WTC11 (cell line): ENCODE data around the gene CABLES1.

Source experiments
- CBFB ChIP-seq: sonication (generic); formaldehyde crosslinking; IDR thresholded peaks from 2 replicates; pipeline ENCODE4 v1.8.1; 2022; ENCODE audit warnings: mild to moderate bottlenecking, low read depth, missing genetic modification reagents
- ESRRA ChIP-seq: sonication (generic); formaldehyde crosslinking; IDR thresholded peaks from 2 replicates; pipeline ENCODE4 v1.8.1; 2022; ENCODE audit warnings: mild to moderate bottlenecking, missing genetic modification reagents, borderline replicate concordance
- SMAD4 ChIP-seq: sonication (generic); formaldehyde crosslinking; IDR thresholded peaks from 2 replicates; pipeline ENCODE4 v1.8.0; 2022; ENCODE audit warnings: mild to moderate bottlenecking, missing genetic modification reagents
- TF ChIP-seq, protein P1 (sequence below): sonication (generic); formaldehyde crosslinking; IDR thresholded peaks from 2 replicates; pipeline ENCODE4 v1.8.1; 2022; ENCODE audit warnings: mild to moderate bottlenecking, missing genetic modification reagents, moderate library complexity, borderline replicate concordance
- TF ChIP-seq, protein P2 (sequence below): fragments of 200-600 bp; IDR thresholded peaks from 2 replicates; pipeline ENCODE4 v1.8.0; 2022; ENCODE audit warnings: antibody characterized with exemption

DNA sequence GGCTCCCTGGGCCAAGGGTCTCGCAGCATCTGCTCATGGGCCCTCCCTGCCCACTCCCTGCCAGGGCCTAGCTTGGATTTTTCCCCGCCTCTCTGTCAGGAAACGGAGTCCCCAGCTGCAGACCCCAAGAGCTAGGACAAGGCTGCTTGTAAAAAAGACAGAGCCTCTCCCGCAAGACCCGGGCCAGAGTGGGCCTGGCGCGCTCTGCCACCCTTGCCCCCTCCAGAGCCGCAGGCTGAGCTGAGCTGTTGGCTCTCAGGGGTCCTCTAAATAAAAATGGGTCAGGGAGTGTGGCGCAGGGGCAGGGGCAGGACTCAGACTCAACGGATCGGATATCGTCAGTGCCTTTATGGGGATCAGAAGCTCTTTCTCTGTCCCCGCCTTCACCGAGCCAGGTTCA, 112.6 kb downstream of the CABLES1 start:
- TF ChIP-seq, protein P1, sequence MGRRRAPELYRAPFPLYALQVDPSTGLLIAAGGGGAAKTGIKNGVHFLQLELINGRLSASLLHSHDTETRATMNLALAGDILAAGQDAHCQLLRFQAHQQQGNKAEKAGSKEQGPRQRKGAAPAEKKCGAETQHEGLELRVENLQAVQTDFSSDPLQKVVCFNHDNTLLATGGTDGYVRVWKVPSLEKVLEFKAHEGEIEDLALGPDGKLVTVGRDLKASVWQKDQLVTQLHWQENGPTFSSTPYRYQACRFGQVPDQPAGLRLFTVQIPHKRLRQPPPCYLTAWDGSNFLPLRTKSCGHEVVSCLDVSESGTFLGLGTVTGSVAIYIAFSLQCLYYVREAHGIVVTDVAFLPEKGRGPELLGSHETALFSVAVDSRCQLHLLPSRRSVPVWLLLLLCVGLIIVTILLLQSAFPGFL (CRISPR knock-in tag): no peak
- TF ChIP-seq, protein P2, sequence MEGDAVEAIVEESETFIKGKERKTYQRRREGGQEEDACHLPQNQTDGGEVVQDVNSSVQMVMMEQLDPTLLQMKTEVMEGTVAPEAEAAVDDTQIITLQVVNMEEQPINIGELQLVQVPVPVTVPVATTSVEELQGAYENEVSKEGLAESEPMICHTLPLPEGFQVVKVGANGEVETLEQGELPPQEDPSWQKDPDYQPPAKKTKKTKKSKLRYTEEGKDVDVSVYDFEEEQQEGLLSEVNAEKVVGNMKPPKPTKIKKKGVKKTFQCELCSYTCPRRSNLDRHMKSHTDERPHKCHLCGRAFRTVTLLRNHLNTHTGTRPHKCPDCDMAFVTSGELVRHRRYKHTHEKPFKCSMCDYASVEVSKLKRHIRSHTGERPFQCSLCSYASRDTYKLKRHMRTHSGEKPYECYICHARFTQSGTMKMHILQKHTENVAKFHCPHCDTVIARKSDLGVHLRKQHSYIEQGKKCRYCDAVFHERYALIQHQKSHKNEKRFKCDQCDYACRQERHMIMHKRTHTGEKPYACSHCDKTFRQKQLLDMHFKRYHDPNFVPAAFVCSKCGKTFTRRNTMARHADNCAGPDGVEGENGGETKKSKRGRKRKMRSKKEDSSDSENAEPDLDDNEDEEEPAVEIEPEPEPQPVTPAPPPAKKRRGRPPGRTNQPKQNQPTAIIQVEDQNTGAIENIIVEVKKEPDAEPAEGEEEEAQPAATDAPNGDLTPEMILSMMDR: no peak
- TF ChIP-seq CBFB (CRISPR knock-in tag) (no peak), ESRRA (CRISPR knock-in tag) (no peak), SMAD4 (CRISPR knock-in tag) (no peak)
